OCI-LY7 (cell line): ENCODE measurements around the gene ETV1.

Experiments used
- CTCF ChIP-seq: fragments of 200-600 bp; sonication (generic); conservative IDR thresholded peaks from 2 replicates; pipeline ENCODE4 v1.5.1; 2014; ENCODE audit warnings: mild to moderate bottlenecking, antibody characterized with exemption, low read length, moderate library complexity, mixed read lengths
- EZH2phosphoT487 ChIP-seq: fragments of 200-600 bp; sonication (generic); IDR thresholded peaks from 2 replicates; pipeline ENCODE4 v1.6.1; 2018; ENCODE audit warnings: low read depth, borderline replicate concordance, mild to moderate bottlenecking, mixed run types, antibody characterized with exemption, low read length, moderate library complexity, mixed read lengths

DNA sequence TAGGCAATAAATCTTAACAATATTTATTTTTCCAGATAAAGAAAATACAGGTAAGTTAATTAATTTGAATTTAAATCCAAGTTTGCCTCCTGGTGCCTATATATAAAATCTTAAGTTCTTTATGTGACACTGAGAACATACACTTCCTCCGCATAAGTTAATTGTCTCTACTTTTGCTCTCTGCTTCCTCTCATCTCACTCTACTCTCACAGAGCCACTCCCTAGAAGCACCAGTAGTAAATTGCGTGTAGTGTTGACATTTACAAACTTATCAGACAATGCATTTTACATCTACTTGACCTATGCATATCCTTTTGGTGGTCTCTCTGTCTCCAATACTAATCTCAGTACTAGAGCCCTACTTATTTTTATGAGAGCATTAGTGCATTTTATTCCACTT, 144.5 kb downstream of the ETV1 start:
- TF ChIP-seq CTCF (no peak), EZH2phosphoT487 (no peak)
